Activated CD8-positive, alpha-beta memory T cell treated with anti-CD3 and anti-CD28 coated beads for 1 hour (primary cell): Measurements from ENCODE around the gene DAPK1.

ENCODE experiments used
- DNase-seq, 2 donors: peaks; one replicate each; pipeline ENCODE4 v3.0.0-alpha.2; 2020; ENCODE audit warnings: low read depth in 1 of 2; ENCODE audit errors: extremely low read depth in 1 of 2

The DAPK1 gene

DNA sequence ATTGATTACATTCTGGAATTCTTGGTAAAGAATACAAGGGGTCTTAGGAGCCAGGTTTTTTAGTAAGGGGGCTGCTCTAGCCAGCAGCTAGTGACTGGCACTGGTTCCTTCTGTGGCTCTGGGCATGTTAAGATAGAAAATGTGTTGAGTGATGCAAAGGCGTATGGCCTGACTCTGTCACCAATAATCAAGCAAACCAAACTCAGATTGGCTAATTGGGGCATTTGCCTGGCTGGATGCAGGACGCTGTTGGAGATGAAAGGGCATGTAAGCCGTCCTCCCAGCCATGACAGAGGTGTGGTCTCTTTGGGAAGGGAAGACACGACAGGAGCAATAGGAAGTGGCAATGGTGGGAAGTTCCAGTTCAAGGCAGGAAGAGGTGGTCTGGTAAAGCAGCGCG is 140.6 kb downstream of the DAPK1 start:
- no peak for DNase-seq

DNA sequence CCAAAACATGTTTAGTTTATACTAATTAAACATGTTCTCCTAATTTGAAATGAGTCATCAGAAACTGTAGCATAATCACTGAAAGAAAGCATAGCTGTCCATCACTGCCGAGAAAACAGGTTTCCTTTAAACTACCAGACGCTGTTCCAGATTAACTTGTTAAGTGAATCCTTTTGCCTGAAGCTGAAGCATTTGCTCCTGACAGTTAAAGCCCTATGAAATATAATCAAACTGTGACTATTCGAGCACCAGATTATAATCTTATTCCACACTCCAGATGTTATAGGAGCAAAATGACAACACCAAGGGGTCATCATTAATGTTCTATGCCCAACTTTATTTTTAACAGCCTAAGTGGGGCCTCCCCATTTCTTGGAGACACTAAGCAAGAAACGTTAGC is 142.3 kb downstream of the DAPK1 start:
- no peak for DNase-seq

DNA sequence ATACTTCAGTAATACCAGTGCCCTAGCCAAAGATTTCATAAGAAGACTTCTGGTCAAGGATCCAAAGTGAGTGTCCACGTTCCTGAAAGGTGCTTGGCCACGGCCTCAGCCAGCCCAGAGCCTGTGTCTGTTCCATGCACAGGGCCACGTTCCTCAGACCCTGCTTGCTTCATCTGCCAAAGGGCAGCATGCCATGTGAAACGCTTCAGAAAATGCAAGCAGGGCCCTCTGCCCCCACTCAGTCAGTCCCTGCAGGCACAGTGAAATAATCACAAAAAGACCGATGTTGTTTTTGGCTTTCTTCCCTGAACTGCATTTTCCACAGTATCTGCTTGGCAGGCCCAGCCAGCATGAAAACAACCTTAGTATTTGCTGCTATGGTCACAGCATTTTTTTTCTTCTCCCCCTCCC is 142.7 kb downstream of the DAPK1 start:
- no peak for DNase-seq

DNA sequence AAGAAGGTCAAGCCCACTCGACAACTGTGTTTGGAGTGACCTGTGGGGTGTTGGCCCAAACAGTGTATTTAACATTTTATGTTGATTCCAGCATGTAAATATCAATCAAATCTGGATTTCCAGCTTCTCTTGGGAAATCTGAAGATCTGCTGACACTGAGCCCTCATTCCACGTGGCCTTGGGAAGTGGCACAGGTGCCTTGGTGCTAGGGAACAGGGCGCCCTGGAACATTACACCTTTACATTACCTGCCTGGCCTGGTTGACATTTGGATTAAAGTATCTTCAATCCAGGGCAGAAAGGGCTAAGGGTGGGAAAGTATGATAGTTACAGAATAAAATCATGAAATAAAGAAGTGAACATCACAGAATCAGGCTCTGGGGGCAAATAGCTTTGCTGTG is 143.4 kb downstream of the DAPK1 start:
- DNase-seq, result no peak

DNA sequence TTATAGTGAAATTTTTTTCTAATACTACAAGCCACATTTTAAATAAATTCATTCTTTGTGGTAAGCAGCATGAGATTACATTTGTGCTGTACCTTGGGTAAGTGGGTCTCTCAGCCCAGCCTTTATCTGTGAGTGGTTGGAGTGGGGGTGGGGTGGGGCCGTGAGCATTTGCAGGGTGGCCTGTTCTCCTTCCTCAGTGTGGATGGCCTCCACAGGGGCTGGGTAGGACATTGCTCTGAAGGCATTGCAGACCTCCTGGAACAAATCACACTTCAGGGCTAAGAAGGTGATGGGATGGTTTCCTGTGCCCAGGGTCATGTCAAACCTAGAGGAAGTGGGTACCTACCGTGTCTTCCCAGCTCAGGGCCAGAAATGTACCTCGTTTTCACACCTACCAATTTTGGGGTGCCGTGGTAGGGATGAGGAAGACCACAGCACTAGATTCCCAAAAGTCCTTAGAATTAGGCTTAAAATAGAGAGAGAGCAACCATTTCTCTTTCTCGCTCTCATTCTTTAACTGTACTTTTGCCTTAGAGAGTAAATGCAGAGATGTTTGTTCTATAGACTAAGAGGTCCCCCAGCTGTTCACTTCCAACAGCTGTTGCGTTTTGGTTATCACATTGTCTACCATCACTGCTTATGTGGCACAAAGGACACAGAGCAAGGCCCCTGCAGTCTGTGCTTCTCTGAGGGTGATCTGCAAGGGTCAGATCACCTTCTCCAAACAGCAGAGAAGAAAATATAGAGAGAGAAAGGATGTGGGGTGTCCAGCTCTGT is 144.9 kb downstream of the DAPK1 start:
- no peak for DNase-seq

DNA sequence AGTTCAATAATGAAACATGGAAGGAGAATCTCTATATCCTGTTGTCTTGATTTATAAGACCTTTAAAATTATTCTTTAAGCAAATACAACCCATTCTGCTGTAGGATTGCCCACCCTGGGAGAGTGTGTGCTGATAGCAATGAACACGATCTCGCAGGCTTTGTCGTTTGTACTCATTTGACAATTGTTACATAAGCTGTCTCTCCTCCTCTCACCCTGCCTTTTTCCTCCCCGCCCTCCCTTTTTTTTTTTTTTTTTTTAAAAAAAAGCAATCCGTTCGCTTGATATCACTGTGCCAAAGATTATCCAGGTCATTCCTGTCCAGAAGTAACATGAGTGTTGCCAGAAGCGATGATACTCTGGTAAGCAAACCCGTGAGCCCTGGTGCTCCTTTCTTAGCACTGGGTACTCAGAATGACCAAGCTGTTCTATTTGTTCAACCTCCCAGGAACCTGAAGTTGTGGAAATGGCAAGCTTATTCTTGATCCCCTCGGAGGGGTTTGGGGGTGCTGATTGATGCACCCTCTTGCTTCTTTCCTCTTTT is 145.5 kb downstream of the DAPK1 start:
- DNase-seq, result no peak

DNA sequence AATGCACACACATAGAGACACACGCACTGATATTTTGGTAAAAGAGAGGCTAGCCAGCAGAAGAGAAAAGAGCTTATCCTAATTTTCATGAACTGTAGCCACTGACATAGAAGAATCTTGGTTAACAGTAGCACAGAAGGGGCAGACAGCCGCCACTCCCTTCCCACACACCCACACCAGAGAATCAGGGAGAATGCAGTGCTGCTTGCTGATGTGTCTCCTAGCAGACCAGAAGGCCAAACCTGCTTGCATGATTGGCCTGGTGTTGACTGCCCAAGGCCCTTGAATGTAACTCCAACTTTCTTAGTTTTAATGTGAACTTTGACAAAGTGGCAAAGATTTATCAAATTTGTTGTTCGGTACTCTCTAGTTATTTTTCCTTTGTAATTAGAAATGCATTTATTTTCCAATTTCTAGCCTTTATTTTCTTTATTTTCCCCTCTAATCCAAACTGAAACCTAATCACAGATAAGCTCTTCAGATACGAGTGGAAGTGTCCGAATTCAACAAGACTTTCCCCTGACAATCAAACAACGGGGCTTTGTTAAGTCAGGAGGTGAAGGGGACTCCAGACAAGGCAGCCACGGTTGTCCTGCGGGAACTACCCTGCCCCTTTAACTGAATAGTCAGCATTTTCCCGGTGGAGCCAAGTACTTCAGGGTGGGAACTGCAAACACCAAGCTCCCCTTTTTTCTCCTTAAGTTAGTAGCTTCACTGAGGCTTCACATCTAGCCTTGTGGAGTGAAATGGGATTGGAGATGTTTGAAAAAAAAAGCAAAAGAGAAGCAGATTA is 146.3 kb downstream of the DAPK1 start:
- DNase-seq, result no peak

DNA sequence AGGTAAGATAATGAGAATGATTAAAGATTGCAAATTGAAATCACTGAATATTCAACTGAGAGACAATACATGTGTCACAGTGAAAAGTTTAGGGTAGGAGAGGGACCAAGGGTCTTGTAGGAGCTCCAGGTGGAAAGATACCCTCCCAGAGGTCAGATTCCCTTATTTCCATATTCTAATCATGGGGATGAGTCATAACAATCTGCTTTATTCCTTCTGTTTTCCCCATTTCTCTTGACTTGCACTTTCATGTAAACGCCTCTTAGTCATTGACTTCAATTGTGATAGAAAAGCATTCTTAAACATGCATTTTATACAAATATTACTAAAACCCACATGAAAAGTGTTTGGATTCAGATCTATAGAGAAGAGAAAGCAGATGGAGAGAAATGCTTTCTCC is 147.0 kb downstream of the DAPK1 start:
- DNase-seq, result no peak

DNA sequence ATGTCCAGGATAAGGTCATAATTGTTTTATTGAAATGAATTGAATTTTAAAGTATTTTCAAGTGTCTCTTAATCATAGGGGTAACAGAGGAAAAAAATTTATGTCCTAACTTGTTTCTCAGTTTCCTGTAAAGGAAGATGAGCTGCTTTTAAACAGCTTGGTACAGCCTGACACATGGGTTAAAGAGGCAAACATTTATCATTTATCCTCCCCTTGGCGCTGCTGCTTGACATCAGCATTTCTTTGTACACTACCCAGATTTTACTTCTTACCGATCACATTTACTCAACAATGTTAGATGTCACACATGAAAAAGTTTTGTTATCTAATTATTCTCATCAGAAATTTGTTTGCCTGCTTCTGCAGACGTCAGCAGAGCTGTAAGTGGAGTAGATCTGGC is 148.9 kb downstream of the DAPK1 start:
- DNase-seq, result no peak

DNA sequence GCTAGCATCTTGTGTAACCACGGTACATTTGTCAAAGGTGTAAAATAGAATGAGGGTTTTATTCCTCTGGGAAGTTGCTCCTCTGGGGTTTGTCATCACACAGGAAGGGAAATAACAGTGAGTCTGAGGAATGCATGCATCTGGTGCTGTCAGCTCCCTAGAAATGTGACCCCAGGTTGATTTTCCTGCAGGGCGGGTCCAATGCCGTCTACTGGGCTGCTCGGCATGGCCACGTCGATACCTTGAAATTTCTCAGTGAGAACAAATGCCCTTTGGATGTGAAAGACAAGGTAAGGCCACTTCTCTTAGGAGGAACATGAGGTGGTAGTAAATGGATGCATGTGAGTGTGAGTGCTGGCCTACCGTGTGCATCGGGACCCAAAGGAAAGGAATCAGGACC is 149.4 kb downstream of the DAPK1 start:
- DNase-seq, result no peak

DNA sequence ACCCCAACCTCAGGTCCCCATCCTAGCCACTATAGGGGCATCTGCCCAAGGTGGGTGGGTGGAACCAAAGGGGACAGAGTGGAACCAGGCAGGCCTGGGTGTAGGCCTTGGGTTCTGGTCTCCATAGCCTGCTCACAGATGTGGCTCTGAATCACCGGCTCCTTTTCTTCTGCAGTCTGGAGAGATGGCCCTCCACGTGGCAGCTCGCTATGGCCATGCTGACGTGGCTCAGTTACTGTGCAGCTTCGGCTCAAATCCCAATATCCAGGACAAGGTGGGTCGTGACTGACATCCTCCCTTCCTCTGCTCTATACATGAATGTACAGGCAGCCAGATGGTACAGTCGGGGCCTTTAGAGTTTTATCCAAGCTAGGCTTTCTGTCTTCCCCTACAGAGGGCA is 150.9 kb downstream of the DAPK1 start:
- DNase-seq, result no peak

DNA sequence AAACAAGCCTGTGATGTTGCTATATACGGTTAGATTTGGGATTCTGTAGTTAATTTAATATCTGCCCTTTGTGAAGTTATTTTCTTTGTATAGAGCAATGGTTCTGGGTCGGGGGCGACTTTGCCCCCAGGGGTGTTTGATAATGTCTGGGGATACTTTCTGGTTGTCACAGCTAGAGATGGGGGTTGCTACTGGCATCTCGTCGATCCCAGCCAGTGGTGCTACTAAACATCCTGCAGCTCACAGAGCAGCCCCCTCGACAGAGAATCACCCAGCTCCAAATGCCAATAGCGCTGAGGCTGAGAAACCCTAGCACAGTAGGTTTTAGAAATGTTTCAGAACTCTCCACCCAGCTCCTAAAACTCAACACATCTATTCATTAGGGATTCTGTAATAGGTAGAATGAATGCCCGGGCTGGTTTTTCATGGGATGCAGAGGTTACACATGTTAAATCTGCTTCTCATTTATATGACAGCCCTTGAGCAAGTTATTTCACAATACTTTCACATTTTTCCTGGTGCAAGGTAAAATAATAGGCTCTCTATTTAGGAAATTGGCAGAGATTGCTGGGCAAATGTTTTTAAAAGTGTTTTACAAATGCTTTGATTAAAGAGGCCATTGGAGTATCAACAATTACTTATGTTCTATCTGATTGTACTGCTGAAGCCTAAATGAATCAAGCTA is 153.1 kb downstream of the DAPK1 start:
- no peak for DNase-seq

DNA sequence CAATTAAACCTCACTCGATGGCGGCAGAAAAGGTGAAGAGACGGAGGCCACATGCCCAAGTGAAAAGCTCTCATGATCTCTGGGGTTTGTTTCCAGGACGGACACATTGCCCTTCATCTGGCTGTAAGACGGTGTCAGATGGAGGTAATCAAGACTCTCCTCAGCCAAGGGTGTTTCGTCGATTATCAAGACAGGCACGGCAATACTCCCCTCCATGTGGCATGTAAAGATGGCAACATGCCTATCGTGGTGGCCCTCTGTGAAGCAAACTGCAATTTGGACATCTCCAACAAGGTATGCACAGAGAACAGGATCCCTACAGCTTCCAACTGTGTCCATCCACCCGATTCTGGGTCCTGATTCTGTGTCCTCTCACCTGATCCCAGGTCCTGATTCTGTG is 153.8 kb downstream of the DAPK1 start:
- DNase-seq, result no peak

DNA sequence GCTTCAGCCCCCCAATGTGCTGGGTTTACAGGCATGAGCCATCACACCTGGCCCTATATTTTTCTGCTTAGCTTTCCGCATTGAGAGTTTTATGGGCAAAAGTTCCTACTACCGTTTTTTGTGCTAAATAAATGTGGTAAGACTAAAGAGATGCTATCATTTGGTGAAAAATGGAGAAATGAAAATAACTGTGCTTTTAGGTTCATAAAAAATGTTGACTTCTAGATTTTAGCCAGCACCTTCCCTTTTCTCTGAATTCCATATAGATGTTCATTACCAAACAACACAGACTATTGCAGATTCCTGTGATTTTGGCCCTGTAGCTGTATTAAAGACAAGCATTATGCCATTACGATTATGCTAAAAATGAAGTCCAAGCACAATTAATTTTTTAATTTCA is 156.3 kb downstream of the DAPK1 start:
- DNase-seq, result no peak

DNA sequence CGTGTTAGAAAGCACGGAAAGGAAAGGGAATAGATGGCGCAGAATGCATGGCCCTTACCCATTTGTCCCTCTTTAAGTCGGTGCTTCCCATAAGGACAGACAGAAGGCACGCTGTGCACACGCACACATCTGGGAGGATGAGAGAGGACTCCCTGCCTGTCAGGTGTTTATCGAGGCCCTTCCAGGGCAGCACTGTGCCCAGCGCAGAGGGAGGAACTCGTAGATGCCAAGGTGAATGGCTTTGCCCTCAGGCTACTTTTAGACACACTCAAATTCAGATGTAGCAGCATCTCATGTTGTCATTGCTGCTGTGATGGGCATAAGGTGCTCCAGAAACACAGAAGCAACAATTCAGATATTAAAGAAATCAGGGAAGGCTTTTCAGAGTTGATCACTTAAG is 158.1 kb downstream of the DAPK1 start:
- DNase-seq, result no peak

DNA sequence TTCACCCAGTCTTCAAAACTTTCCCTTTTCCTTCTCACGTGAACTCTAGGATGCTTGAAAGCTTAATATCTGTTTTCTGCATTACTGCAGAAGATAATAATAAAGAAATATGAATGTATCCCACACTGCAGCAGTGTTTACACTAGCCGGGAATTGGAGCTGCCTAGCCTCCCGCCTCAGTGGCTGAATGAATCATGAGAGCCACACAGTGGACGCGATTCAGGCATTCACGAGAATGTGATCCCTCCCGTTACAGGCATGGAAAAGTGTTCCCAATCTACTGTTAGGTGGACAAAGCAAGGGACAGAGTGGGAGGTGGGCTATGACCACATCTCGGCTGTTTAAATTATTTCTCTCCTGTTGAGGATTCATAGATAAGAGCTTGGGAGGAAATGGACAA is 158.8 kb downstream of the DAPK1 start:
- DNase-seq, result no peak

DNA sequence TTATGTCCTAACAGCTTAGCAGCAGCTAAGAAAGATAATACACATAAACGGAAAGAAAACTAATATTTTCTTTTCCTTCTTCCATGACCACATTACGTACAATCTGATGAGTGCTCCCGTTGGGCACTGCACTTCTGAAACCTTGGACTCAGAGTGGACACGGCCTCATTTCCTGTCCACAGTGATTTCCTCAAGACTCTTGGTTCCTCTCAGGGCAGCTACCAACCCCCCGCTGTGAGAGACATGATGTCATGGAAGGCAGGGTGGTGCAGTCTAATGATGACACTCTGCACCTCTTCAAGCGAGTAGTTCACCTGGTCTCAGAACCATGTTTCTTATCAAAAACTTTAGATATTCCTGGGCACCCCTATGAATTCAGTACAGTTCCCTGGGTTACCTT is 159.5 kb downstream of the DAPK1 start:
- no peak for DNase-seq

DNA sequence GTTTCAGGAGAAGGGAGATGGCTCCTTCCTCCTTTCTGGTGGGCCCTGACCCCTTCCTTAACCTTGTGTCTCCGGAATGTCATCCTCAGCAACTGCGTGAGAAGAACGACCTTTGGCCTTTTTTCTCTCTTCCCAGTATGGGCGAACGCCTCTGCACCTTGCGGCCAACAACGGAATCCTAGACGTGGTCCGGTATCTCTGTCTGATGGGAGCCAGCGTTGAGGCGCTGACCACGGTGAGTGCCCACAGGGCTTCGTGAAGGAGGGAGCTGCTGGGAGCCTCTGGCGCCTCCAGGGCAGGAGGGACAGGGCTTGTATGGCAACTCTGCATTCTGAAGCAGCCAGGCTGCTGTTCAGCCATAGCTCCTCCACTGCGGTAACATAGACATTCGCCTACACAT is 160.2 kb downstream of the DAPK1 start:
- no peak for DNase-seq

DNA sequence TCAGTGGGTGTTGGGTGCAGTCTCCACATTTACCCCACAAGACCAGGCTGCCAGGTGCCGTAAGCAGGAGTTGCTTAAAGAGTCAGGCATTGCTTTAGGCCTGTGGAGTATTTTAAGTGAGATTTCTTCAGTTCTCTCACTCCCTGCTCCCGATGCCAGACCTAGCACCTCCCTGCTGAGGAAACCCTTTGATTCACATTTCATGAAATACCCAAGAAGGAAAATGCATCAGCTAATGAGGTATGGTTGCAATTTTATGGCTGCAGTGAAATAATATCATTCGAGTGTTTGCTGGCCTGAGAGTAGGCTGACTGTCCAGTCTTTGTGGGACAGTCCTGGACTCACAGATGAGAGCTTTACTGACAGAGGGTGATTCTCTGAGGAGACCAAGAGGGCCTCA is 160.8 kb downstream of the DAPK1 start:
- DNase-seq, result no peak

DNA sequence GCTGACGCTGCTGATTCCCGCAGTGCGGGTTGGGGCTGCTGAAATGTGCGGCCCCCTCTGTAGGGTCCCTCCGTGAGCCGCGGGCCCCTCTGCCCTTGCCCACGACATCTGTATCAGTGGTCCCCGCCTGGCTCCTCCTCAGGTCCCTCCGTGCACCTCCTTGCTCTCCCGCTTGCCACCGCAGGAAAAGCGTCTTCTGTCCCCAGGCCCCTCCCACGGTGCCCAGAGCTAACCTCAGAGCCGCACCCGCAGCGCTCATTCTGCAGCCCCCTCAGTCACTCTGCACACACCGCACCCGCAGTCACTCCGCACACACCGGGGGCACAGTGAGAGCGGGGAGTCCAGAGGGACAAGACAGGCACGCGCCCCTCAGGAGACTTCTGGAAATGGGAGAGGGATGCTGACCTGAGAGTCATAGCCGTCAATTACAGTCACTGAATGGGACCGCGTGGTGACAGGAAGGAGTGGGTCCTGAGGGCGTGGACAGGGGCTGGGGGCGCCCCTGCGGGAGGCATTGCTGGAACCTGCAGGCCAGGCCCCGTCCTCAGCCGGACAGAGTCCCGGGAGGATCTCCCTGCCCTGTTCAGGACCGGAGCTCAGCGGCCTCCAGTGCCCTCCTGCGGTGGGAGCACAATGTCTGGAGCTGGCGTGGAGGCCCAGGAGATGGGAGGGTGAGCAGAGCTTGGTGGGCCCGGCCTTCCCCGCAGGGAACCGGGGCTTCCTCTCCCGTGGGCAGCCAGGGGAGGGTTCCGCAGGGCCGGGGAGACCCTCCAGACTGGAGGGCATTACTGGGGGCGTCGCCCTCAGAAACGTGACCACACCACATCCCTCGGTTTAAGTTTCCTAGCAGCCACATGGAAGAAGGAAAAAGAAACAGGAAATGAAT is 162.1 kb downstream of the DAPK1 start:
- DNase-seq, result no peak

DNA sequence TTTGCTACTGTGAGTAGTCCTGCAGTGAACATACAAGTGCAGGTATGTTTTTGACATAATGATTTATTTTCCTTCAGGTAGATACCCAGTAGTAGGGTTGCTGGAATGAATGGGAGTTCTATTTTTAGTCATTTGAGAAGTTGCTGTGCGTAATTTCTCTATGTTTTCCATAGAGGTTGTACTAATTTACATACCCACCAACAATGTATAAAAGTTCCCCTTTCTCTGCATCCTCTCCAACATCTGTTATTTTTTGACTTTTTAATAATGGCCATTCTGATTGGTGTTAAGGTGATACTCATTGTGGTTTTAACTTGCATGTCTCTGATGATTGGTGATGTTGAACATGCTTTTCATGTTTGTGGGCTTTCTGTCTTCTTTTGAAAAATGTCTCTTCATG is 163.6 kb downstream of the DAPK1 start:
- no peak for DNase-seq
